GM12878 (cell line): ENCODE results near the gene NPM3. TPM values are rescaled to one million over a fixed set of nuclear protein-coding genes. Genes with fewer than 3 reads are reported as not detected.

Source experiments
- BHLHE40 ChIP-seq, 2 experiments: fragments of 450-650 bp in 1 of 2; IDR thresholded peaks; 2 replicates each; pipeline ENCODE4 v1.6.1; 2011 to 2017; ENCODE audit warnings: low read depth in 2 of 2, borderline replicate concordance in 1 of 2, improper control_type of control experiment in 1 of 2, low read length in 1 of 2, mild to moderate bottlenecking in 1 of 2
- BMI1 ChIP-seq: fragments of 450-650 bp; IDR thresholded peaks from 2 replicates; pipeline ENCODE4 v1.6.1; 2016; ENCODE audit warnings: mild to moderate bottlenecking, moderate library complexity, borderline replicate concordance
- CEBPB ChIP-seq, 2 experiments: fragments of 150-350 bp in 1 of 2; IDR thresholded peaks; 2 replicates each; pipeline ENCODE4 v1.6.1; 2012 to 2014; ENCODE audit warnings: low read depth in 2 of 2, low read length in 2 of 2, borderline replicate concordance in 1 of 2, inconsistent platforms in 1 of 2
- CREM ChIP-seq: IDR thresholded peaks from 2 replicates; pipeline ENCODE4 v1.6.1; 2014; ENCODE audit warnings: antibody characterized with exemption, low read depth
- GABPA ChIP-seq: IDR thresholded peaks from 2 replicates; pipeline ENCODE4 v1.6.1; 2014; ENCODE audit warnings: antibody characterized with exemption, low read depth, mild to moderate bottlenecking, inconsistent platforms
- IKZF1 ChIP-seq: fragments of 450-650 bp; conservative IDR thresholded peaks from 2 replicates; pipeline ENCODE4 v1.6.1; 2017; ENCODE audit warnings: antibody characterized with exemption, mild to moderate bottlenecking
- IKZF2 ChIP-seq, 2 experiments: fragments of 450-650 bp; IDR thresholded peaks; 2 replicates each; pipeline ENCODE4 v1.6.1; 2017; ENCODE audit warnings: mild to moderate bottlenecking in 2 of 2, moderate library complexity in 2 of 2
- MEF2B ChIP-seq: fragments of 450-650 bp; IDR thresholded peaks from 2 replicates; pipeline ENCODE4 v1.6.1; 2018; ENCODE audit warnings: mild to moderate bottlenecking, moderate library complexity; ENCODE audit not compliant: partially characterized antibody, poor library complexity, severe bottlenecking
- MTA2 ChIP-seq: fragments of 450-650 bp; IDR thresholded peaks from 2 replicates; pipeline ENCODE4 v1.6.1; 2016; ENCODE audit warnings: low read depth, mild to moderate bottlenecking, moderate library complexity
- NBN ChIP-seq: fragments of 450-650 bp; IDR thresholded peaks from 2 replicates; pipeline ENCODE4 v1.6.1; 2016
- NFYA ChIP-seq: IDR thresholded peaks from 2 replicates; pipeline ENCODE4 v1.6.1; 2011; ENCODE audit warnings: low read depth, mild to moderate bottlenecking, low read length, improper control_type of control experiment, borderline replicate concordance
- PML ChIP-seq: IDR thresholded peaks from 2 replicates; pipeline ENCODE4 v1.6.1; 2012; ENCODE audit warnings: low read length, inconsistent platforms
- RAD51 ChIP-seq: fragments of 450-650 bp; IDR thresholded peaks from 2 replicates; pipeline ENCODE4 v1.6.1; 2016; ENCODE audit warnings: moderate library complexity, mild to moderate bottlenecking, inconsistent platforms
- RB1 ChIP-seq: fragments of 450-650 bp; formaldehyde crosslinking; IDR thresholded peaks from 2 replicates; pipeline ENCODE4 v1.6.1; 2017; ENCODE audit warnings: mild to moderate bottlenecking, borderline replicate concordance
- SMARCA5 ChIP-seq: fragments of 450-650 bp; IDR thresholded peaks from 2 replicates; pipeline ENCODE4 v1.6.1; 2017; ENCODE audit warnings: mild to moderate bottlenecking
- SPI1 ChIP-seq: IDR thresholded peaks from 2 replicates; pipeline ENCODE4 v1.6.1; 2011; ENCODE audit warnings: low read depth, mild to moderate bottlenecking, low read length, moderate library complexity, borderline replicate concordance; ENCODE audit not compliant: insufficient read depth
- WRNIP1 ChIP-seq: IDR thresholded peaks from 2 replicates; pipeline ENCODE4 v1.6.1; 2011; ENCODE audit warnings: low read depth, low read length, improper control_type of control experiment, borderline replicate concordance
- YY1 ChIP-seq: IDR thresholded peaks from 2 replicates; pipeline ENCODE4 v1.6.1; 2011; ENCODE audit warnings: low read depth, mild to moderate bottlenecking, low read length
- ZSCAN29 ChIP-seq: fragments of 450-650 bp; IDR thresholded peaks from 2 replicates; pipeline ENCODE4 v1.6.1; 2017; ENCODE audit warnings: mild to moderate bottlenecking, moderate library complexity
- polyA plus RNA-seq, 11 experiments: library from polyadenylated mRNA; depleted of rRNA in 4 of 11; unstranded in 6 of 11; stranded (reverse) in 5 of 11; fragments of >200 nt; fragmentation: Nextera tagmentation in 4 of 11; fragmentation: Illumina TruSeq in 1 of 11; extraction: Ambion mirVana in 4 of 11; extraction: Trizol in 1 of 11; gene quantifications; 1 replicate in 1 of 11; 2 replicates in 10 of 11; pipeline versions ENCODE4 v1.2.1 to v1.2.3, GENCODE V29; 2011 to 2016; ENCODE audit warnings: inconsistent platforms in 2 of 11, missing spikeins in 2 of 11, low read depth in 1 of 11
- total RNA-seq, 4 experiments: library from RNA; depleted of rRNA in 3 of 4; stranded (reverse); fragments of >200 nt in 3 of 4; fragmentation: Illumina TruSeq in 1 of 4; extraction: Trizol in 1 of 4; gene quantifications; 2 replicates each; pipeline versions ENCODE4 v1.2.1 to v1.2.3, GENCODE V29; 2013 to 2021
- TF ChIP-seq, protein P1 (sequence below): IDR thresholded peaks from 2 replicates; pipeline ENCODE4 v1.6.1; 2012; ENCODE audit warnings: low read depth, low read length, improper control_type of control experiment
- TF ChIP-seq, protein P2 (sequence below): fragments of 450-650 bp; IDR thresholded peaks from 2 replicates; pipeline ENCODE4 v1.6.1; 2017; ENCODE audit warnings: low read depth, mild to moderate bottlenecking, moderate library complexity
- TF ChIP-seq, protein P3 (sequence below): fragments of 450-650 bp; IDR thresholded peaks from 2 replicates; pipeline ENCODE4 v1.6.1; 2018; ENCODE audit warnings: borderline replicate concordance, mild to moderate bottlenecking; ENCODE audit not compliant: partially characterized antibody
- TF ChIP-seq, protein P4 (sequence below): fragments of 450-650 bp; conservative IDR thresholded peaks from 2 replicates; pipeline ENCODE4 v1.6.1; 2017; ENCODE audit warnings: mild to moderate bottlenecking, moderate library complexity

The NPM3 gene
- total and polyA plus RNA-seq, 10 of the 15 experiments (the other 5 are each of a cell fraction or from before 2014, with no cell fraction given) = 13.0 to 171 (median 93.3) TPM

DNA sequence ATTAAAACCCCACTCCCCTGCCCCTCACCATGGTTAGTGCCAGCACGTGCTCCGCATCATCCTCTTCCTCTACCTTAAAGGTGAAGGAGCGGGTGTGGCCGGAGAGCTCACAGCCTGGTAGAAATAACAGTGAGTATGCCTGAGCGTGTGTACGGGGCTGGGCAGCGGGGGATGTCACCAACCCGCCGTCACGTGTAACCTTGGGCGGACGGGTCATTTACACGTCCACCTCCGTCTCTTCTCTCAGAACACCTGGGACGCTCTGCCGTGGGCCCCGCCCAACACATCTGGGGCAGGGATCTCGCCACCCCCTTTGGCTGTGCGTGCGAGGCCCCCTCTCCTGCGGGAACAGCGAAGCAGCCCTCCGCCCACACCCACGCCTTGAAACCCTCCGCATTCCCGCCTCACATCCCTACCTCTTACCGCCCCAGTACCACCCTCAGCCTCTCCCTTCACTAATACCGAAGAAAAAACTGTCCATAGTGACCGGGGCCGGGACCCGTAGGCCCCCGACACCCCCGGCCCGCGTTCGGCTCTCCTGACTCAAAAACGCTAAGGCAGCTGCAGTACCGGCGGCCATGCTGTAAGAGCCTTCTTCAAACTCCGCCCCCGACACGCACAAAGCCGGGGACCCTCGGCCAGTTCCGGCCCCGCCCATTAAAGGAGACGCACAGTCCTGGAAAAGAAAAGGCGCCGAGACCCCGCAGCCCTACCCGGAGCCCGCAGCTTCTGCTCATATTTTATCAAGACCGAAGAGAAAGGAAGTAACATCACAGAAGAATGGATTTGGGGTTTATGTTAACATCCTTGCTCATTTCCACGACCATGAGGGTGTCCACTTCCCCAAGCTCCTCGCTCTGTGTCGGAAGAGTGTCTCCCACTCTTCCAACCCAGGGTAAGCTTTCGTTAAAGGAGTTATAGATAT lies at the start of gene NPM3 (continued):
- TF ChIP-seq, protein P1, sequence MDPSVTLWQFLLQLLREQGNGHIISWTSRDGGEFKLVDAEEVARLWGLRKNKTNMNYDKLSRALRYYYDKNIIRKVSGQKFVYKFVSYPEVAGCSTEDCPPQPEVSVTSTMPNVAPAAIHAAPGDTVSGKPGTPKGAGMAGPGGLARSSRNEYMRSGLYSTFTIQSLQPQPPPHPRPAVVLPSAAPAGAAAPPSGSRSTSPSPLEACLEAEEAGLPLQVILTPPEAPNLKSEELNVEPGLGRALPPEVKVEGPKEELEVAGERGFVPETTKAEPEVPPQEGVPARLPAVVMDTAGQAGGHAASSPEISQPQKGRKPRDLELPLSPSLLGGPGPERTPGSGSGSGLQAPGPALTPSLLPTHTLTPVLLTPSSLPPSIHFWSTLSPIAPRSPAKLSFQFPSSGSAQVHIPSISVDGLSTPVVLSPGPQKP = peak; percentile 81; the same call in 1 of the 2 replicates
- TF ChIP-seq, protein P2, sequence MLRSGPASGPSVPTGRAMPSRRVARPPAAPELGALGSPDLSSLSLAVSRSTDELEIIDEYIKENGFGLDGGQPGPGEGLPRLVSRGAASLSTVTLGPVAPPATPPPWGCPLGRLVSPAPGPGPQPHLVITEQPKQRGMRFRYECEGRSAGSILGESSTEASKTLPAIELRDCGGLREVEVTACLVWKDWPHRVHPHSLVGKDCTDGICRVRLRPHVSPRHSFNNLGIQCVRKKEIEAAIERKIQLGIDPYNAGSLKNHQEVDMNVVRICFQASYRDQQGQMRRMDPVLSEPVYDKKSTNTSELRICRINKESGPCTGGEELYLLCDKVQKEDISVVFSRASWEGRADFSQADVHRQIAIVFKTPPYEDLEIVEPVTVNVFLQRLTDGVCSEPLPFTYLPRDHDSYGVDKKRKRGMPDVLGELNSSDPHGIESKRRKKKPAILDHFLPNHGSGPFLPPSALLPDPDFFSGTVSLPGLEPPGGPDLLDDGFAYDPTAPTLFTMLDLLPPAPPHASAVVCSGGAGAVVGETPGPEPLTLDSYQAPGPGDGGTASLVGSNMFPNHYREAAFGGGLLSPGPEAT = peak; percentile 99
- TF ChIP-seq PML (peak; percentile 67; the same call in 1 of the 2 replicates), MEF2B (no peak), BHLHE40 (IDR thresholded peaks at IDR 0.05; ENCODE audit: borderline replicate concordance in 1 of 2, low read depth in 2 of 2, low read length in 1 of 2) (peak; percentile 39 to 81; a peak in 3 of 4 replicates), CEBPB (IDR thresholded peaks at IDR 0.05; ENCODE audit: borderline replicate concordance in 1 of 2, low read depth in 2 of 2, low read length in 2 of 2) (no peak), NFYA (no peak), ZSCAN29 (no peak), BMI1 (no peak), RB1 (0 out of 2 replicates have a peak, but pooled peaks have one; percentile 51), MTA2 (no peak), YY1 (peak; percentile 98), GABPA (peak; percentile 72), CREM (peak; percentile 95), NBN (peak; percentile 64; the same call in 1 of the 2 replicates), RAD51 (no peak), IKZF1 (peak; percentile 39), WRNIP1 (no peak), SPI1 (no peak), SMARCA5 (no peak), IKZF2 (IDR thresholded peaks at IDR 0.05) (no peak)
- TF ChIP-seq, protein P3, sequence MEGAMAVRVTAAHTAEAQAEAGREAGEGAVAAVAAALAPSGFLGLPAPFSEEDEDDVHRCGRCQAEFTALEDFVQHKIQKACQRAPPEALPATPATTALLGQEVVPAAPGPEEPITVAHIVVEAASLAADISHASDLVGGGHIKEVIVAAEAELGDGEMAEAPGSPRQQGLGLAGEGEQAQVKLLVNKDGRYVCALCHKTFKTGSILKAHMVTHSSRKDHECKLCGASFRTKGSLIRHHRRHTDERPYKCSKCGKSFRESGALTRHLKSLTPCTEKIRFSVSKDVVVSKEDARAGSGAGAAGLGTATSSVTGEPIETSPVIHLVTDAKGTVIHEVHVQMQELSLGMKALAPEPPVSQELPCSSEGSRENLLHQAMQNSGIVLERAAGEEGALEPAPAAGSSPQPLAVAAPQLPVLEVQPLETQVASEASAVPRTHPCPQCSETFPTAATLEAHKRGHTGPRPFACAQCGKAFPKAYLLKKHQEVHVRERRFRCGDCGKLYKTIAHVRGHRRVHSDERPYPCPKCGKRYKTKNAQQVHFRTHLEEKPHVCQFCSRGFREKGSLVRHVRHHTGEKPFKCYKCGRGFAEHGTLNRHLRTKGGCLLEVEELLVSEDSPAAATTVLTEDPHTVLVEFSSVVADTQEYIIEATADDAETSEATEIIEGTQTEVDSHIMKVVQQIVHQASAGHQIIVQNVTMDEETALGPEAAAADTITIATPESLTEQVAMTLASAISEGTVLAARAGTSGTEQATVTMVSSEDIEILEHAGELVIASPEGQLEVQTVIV = peak; percentile 48
- TF ChIP-seq, protein P4, sequence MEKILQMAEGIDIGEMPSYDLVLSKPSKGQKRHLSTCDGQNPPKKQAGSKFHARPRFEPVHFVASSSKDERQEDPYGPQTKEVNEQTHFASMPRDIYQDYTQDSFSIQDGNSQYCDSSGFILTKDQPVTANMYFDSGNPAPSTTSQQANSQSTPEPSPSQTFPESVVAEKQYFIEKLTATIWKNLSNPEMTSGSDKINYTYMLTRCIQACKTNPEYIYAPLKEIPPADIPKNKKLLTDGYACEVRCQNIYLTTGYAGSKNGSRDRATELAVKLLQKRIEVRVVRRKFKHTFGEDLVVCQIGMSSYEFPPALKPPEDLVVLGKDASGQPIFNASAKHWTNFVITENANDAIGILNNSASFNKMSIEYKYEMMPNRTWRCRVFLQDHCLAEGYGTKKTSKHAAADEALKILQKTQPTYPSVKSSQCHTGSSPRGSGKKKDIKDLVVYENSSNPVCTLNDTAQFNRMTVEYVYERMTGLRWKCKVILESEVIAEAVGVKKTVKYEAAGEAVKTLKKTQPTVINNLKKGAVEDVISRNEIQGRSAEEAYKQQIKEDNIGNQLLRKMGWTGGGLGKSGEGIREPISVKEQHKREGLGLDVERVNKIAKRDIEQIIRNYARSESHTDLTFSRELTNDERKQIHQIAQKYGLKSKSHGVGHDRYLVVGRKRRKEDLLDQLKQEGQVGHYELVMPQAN = peak; percentile 66
